NCI-H2081 treated with DMSO at 0.1 percent for 48 hours (cell line): ENCODE data around the gene GALNT17.
"Not testable (repeated sequence)": the region's sequence is repeated elsewhere in the genome, so short reads cannot be mapped to it uniquely, and the experiment has no call there.

Experiments
- DNase-seq: peaks from one replicate; lab custom pipeline; 2025; lab: John Stamatoyannopoulos, UW

The GALNT17 gene

DNA sequence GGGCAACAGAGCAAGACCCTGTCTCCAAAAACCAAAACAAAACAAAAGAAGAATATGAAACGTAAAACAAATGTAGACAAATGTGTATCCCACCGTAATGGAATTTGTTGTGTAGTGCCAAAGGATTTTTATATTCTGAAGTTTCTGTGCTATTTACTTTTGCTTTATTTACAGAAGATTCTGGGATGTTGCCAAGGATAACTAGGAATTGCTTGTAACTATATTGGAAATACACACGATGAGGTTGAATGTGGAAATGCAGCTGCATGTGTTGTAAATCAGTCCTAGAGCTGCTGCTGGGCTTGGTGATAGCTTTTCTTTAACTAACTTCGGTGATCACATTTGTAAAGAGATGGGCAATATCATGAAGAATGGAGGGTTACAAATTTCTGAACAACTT lies 39.5 kb downstream of the GALNT17 start:
- no peak for DNase-seq

DNA sequence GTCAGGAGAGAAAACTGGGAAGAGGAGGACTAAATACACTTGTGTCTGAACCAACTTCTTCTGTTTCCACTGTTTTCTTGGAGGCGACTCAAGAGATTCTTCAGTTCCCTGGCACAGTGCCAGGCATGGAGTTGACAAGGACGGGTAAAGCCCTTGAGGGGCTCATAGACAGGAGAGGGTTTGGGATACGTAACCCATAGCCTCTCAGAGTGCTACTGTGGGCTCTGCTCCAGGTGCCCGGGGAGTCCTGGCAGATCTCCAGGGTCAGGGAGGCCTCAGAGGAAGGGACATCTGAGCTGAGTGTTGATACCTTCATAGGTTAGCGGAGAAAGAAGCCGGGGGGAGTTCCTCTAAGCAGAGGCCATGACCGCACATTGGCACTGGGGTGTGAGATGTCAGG lies 42.0 kb downstream of the GALNT17 start:
- no peak for DNase-seq

DNA sequence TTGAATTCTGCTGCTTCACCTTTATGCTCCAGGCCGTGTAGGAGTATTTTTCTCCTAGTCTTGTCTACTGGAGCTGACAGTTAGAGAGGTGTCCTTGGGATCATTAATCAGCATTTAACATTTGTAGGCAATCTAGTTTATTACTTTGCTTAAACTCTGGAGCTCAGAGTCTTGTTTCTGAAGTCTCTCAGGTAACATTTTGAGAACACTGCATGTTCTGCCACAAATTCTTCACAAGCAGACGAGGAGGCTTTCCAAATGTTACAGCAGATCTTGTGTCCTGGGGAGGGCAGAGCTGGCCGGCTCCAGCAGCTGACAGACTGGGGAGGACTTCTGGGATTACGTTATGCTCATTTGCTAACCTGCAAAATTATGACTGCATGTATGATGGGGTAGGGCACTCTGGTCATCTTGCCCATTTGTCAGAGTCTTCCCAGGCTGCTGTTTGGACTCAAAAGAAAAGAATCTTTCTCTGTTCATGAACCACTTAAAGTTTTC lies 50.5 kb downstream of the GALNT17 start:
- DNase-seq: no peak

DNA sequence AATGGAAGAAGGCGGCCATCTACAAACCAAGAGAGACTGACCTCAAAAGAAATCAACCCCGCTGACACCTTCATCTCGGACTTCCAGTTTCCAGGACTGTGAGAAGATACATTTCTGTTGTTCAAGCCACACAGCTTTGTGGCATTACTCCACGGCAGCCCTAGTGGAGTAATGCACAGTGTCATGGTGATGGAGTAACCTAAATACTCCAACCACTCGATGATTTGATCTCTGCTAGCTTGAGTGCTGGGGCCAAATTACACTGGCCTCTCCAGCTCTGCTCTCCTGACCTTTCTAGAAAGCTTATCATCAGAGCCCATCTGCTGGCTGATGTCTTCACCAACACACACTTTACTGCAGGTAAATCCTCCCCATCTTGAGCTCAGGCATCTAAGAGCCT lies 52.2 kb downstream of the GALNT17 start:
- no peak for DNase-seq

DNA sequence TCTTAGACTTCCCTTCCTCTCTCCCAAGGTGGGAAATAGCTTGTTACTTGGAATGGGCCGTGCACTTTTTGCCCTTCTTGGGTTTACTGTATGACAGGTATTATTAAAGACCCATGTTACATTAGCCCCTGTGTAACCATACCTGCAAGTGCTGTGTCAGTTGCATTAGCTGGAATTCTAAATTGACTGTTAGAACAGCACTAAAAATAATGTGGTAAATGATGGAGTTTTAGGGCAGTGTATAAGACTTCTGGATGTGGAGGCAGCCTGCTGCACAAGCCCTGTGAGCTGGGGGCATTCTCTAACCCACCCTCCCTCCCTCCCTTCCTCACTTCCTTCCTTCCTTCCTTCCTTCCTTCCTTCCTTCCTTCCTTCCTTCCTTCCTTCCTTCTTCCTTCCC lies 52.7 kb downstream of the GALNT17 start:
- no peak for DNase-seq

DNA sequence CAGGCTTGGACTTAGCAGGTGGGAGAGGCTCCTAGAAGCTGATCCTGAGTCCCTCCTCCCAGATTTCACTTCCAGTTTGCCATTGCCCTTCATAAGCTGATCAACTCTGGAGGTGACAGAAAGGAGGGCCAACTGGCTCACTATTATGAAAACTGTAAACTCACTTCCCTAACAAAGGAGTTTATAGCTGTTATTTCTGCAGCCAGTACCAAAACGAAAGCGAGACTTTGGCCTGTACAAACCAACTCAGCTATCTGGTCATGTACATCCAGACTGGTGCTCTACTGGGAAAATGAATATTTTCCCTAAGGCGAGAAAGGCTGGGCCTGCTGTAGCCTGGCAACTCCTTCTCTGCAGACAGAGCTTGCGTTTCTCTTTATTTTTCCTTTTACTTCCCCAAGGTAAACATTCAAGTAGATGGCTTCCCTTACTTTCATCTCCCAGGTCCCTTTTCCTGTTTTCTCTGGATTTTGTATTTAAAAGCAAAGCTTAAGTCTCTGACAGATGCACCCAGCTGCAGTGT lies 54.7 kb downstream of the GALNT17 start:
- DNase-seq: no peak

DNA sequence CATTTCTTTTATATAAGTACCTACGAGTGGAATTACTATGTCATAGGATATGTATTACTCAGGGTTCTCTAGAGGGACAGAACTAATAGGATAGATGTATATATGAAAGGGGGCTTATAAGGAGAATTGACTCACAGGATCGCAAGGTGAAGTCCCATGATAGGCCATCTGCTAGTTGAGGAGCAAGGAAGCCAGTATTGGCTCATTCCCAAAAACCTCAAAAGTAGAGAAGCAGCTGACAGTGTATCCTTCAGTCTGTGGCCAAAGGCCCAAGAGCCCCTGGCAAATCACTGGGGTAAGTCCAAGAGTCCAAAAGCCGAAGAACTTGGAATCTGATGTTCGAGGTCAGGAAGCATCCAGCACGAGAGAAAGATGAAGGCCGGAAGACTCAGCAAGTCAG lies 59.8 kb downstream of the GALNT17 start:
- DNase-seq: no peak

DNA sequence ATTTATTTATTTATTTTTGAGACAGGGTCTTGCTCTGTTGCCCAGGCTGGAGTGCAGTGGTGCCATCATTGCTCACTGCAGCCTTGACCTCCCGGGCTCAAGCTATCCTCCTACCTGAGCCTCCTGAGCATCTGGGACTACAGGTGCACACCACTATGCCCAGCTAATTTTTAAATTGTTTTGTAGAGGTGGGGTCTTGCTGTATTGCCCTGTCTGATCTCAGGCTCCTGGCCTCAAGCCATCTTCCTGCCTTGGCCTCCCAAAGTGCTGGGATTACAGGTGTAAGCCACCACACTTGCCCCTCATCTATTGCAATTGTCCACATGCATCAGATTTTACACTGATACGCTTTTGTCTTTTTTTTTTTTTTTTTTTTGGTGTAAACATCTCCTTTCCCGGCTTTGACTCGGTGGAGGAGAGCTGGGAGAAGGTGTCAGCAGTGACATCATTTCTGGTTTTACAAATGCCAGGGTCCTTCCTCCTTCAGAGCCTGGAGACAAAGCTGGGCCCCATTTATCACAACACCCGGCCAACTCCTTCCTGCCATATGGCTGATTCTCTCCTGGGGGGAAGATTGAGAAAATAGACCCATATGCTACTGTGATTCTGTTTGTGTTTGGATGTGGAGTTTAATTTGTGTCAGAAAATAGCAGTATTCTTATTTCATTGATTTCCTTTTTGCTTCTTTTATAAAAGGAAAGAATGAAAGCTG lies 61.3 kb downstream of the GALNT17 start:
- DNase-seq: no peak

DNA sequence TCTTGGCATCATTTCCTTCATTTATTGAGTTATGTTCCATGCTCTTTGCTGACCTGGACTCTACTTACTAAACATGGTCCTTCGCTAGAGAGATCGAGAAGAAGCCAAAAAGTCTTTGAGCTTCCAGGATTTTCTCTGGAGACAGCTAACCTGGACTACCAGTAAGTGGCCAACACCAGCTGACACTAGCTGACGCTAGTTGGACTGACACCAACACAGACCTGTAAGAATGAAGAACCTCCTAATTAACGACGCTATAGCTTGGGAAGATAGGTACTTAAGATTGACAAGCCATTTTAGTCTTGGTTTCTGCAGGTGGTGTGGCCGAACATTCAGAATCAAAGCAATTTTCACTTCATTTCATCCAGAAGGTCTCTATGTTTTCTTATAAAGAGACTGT lies 66.4 kb downstream of the GALNT17 start:
- no peak for DNase-seq

DNA sequence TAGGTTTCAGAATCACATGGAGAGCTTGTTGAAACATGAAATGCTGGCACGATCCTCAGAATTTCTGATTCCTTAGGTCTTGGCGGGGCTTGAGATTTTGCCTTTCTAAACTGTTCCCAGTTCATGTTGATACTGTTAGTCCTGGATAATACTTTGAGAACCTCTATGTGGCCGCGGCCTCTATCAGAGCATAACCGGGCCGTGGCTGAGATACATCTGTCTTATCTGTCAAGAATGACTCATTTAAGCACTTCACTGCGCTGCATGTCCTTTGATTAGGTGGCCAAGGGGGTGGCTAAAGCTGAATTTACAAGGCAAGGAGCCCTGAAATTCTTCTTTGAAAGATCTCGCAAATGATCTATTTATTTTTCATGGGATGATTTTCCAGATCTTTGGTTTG lies 66.9 kb downstream of the GALNT17 start:
- DNase-seq: no peak

DNA sequence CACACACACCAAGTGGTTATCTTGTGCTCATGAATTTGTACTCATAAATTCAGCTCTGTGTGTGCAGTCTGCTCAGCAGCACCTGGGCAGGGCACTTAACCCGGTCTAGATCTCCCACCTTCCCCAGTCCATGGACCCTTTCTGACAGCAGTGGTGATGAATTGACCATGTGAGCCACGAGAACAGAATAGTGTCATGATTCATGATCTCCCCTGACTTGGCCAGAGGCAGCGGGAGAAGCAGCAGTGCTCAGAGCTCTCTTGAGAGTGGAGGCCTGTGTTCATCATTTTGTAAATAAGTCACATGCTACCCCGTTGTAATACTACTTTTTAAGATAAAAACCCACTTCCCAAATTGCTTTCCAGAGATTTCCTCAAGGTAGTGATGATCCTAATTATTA lies 74.2 kb downstream of the GALNT17 start:
- no peak for DNase-seq

DNA sequence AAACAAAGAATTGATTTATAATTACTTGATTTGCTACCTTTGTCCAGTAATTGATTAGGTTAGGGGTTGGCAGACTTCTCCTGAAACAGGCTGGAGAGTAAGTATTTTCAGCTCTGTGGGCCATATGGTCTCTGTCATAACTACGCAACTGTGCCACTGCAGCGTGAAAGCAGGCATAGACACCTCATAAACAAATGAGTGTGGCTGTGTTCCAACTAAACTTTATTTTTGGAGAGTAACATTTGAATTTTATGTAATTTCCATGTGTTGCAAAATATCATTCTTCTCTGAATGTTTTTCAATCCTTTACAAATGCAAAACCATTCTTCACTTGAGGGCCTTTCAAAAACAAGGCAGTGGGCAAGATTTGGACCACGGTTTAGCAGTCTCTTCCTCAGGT lies 76.9 kb downstream of the GALNT17 start:
- DNase-seq: no peak

DNA sequence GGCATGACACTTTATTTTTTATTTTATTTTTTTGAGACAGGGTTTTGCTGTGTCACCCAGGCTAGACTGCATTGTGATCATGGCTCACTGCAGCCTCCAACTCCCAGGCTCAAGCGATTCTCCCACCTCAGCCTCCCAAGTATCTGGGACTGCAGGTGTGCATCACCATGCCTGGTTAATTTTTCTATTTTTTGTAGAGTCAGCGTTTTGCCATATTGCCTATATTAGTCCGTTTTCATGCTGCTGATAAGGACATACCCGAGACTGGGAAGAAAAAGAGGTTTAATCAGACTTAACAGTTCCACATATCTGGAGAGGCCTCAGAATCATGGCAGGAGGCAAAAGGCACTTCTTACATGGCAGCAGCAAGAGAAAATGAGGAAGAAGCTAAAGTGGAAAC lies 77.5 kb downstream of the GALNT17 start:
- not testable (repeated sequence) for DNase-seq

DNA sequence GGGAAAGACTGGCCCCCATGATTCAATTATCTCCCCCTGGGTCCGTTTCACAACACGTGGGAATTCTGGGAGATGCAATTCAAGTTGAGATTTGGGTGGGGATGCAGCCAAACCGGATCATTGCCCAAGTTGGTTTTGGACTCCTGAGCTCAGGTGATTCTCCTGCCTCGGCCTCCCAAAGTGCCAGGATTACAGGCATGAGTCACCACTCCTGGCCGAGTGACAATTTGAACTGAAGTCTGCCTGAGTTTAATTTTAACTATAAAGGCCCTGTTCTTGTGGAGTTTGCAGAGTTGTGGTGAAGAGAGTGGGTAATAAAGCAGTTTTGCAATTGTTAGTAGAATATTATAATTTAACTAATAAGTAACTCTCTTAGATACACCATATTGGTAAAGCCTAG lies 78.3 kb downstream of the GALNT17 start:
- no peak for DNase-seq

DNA sequence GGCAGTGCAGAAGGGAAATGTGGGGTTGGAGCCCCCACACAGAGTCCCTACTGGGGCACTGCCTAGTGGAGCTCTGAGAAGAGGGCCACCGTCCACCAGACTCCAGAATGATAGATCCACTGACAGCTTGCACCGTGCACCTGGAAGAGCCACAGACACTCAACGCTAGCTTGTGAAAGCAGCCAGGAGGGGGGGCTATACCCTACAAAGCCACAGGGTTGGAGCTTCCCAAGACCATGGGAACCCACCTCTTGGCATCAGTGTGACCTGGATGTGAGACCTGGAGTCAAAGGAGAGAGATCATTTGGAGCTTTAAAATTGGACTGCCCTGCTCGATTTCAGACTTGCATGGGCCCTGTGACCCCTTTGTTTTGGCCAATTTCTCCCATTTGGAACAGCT lies 80.5 kb downstream of the GALNT17 start:
- DNase-seq: not testable (repeated sequence)

DNA sequence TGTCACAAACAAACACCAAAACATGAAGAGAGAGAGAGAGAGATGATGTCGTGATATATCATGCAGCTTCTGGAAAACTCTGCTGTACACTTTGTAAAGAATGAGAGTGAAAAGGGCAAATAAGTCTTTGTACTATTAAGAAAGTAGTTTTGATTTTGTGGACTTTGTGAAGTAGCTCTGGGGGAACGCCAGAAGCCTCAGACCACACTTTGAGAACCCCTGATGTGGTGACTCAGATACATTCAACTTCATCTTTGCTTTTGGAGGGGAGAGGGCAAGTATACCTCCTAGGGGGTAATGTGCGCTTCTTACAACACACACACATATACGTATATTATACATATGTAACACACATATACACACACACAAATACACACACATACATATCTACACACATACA lies 84.3 kb downstream of the GALNT17 start:
- no peak for DNase-seq

DNA sequence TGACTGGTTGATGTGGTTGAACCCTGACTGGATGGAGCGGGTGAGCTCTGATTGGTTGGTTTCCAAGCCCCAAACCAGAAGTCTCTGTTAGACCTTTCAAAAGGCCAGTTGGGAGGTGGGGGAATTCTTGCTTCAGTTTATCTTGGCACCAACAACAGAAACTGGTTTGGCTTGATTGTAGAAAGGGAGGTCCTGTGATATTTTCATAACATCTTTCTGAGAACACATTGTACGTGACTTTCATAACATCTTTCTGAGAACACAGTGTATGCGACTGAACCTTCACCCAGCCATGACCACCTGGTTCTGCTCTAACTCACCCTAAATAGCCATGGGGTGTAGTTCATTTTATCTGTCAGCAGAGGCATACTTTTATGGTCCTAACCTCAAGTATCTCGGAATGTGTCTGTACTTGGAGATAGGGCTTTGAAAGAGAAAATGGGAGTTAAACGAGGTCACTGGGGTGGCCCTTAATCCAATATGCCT lies 88.3 kb downstream of the GALNT17 start:
- no peak for DNase-seq

DNA sequence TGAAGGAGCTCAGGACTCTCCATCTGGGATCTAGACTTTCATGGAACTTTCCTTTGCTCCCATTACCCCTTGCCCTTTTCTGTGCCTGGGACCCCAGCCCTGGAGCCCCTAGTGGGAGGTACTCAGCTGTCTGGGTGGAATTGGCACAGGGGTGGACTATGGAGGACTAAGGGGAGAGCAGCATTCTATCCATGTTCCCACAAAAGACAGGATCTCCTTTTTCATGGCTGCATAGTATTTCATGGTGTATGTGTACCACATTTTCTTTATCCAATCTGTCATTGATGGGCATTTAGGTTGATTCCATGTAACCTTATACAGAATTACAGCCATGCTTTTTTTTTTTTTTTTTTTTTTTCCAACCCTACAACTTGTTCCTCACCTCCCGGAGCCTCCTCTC lies 89.1 kb downstream of the GALNT17 start:
- no peak for DNase-seq

DNA sequence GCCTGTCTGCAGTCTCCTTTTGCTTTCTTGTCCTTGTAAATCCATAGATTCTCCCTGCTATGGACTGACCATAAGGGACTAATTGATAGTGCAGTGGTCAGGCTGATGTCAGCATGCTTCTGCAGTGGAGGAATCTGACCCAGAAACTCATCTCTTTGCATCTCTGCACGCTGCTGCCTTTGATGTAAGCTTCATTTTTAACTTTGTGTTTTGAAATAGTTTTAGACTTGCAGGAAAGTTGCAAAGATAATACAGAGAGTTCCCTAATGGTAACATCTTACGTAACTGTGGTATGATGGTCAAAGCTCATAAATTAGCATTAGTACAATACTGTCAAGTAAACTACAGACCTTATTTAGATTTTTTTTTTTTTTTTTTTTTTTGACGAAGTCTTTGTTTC lies 89.6 kb downstream of the GALNT17 start:
- DNase-seq: no peak

DNA sequence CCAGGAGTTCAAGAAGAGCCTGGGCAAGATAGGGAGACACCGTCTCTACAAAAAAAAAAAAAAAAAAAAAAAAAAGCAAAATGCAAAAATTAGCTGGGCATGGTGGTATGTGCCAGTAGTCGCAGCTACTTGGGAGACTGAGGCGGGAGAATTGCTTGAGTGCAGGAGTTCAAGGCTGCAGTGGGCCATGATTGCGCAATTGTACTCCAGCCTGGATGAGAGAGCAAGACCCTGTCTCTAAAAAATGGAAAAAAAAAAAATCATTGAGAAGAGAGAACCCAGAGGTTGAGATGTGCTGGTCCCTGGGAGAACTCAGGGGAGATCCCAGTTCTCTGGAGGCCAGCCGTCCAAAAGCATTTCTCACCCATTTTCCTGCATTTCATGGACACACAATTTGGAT lies 95.2 kb downstream of the GALNT17 start:
- no peak for DNase-seq

DNA sequence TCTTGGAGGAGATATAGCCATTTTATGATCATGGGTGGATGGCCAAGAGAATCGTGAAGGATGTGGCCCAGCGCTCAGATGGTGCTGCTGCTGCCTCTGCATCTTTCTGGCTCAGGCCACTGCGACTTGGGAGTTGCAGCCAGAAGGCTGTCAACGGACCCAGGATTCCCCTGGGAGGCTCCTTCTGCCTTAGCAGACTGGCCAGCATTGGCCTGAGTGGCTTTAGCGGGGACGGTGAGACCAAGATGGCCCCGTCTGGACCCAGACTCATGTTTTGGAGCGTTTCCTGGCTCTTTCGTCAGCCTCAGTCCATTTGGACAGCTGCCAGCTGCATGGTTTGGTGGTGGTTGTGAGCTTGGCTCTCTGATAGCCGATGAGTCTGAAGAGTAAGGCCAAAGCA lies 97.2 kb downstream of the GALNT17 start:
- DNase-seq: no peak

DNA sequence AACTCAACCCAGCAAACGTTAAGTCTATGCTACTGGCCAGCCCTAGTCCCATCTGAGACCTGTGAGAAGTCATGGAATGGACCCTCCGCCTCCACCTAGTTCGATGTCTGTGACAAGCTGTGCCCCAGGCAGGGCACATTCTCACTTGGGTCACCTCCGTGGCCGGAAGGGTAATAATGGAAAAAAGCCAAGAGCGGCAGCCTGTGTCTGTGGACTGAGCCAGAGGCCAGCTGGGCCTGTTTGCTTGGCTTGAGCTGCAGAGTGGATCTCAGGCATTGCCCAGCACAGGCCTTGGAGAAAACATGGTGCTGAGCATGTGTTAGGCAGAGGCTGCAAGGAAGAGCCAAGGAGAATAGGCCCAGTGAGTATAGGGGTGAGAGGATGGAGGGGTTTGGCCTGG lies 97.8 kb downstream of the GALNT17 start:
- DNase-seq: no peak

DNA sequence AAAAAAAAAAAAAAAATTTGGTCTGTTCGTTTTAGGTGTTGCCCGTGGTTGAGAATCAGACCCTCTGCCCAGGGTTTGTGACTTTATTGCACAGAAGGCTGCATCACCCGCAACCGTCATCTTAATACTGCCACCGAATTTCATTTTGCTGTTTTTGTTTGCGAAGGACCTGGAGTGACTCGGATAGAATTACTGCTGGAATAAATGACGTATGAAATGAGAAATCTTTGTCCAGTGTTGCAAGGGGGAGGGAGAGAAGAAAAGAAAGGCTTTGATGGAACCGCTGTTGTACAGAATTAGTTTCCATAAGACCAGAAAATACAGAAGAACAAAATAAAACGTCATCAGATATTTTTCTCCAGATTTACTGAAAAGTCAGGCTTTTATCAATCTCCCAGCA lies 103.3 kb downstream of the GALNT17 start:
- DNase-seq: no peak
